Neural progenitor cell (in vitro differentiated cells): Measurements from ENCODE around the gene APBB2. TPM values are rescaled to one million over a fixed set of nuclear protein-coding genes. Genes with fewer than 3 reads are reported as not detected.

ENCODE experiments used
- DNase-seq: peaks from one replicate; pipeline ENCODE4 v3.0.0-alpha.2; 2016; ENCODE audit warnings: low spot score
- H2AFZ ChIP-seq: fragments of 200-600 bp; sonication (generic); replicated peaks from 2 replicates; pipeline ENCODE4 v1.6.1; 2016; ENCODE audit warnings: antibody characterized with exemption
- H3F3A ChIP-seq: fragments of 200-600 bp; sonication (generic); 2 replicates; pipeline ENCODE4 v1.6.1; 2016; ENCODE audit warnings: antibody characterized with exemption, low read depth
- H3K27ac ChIP-seq: fragments of 200-600 bp; sonication (generic); 2 replicates; pipeline ENCODE4 v1.5.1; 2016; ENCODE audit warnings: mild to moderate bottlenecking
- H3K27me3 ChIP-seq: fragments of 200-600 bp; sonication (generic); 2 replicates; pipeline ENCODE4 v1.6.1; 2016; ENCODE audit warnings: mild to moderate bottlenecking, moderate library complexity
- H3K36me3 ChIP-seq: fragments of 200-600 bp; sonication (generic); 2 replicates; pipeline ENCODE4 v1.5.1; 2016
- H3K4me1 ChIP-seq: fragments of 200-600 bp; sonication (generic); 2 replicates; pipeline ENCODE4 v1.6.1; 2016; ENCODE audit warnings: mixed run types
- H3K4me2 ChIP-seq: fragments of 200-600 bp; sonication (generic); 2 replicates; pipeline ENCODE4 v1.6.1; 2016
- H3K4me3 ChIP-seq: fragments of 200-600 bp; sonication (generic); 2 replicates; pipeline ENCODE4 v1.5.1; 2016
- H3K79me2 ChIP-seq: fragments of 200-600 bp; sonication (generic); 2 replicates; pipeline ENCODE4 v1.6.1; 2016; ENCODE audit warnings: low read depth
- H3K9ac ChIP-seq: fragments of 200-600 bp; sonication (generic); 2 replicates; pipeline ENCODE4 v1.6.1; 2016
- H3K9me3 ChIP-seq: fragments of 200-600 bp; sonication (generic); 2 replicates; pipeline ENCODE4 v1.5.1; 2016; ENCODE audit warnings: low read depth
- H4K20me1 ChIP-seq: fragments of 200-600 bp; sonication (generic); 2 replicates; pipeline ENCODE4 v1.6.1; 2016; ENCODE audit warnings: low read depth
- H3K27ac Mint-ChIP-seq: 3 replicates; pipeline ENCODE4 v1.8.0; 2021; ENCODE audit warnings: mixed read lengths
- H3K27me3 Mint-ChIP-seq: 2 replicates; pipeline ENCODE4 v1.8.0; 2022; ENCODE audit warnings: low read depth, mild to moderate bottlenecking, inconsistent platforms, moderate library complexity, mixed read lengths; ENCODE audit not compliant: insufficient read depth
- H3K36me3 Mint-ChIP-seq: 3 replicates; pipeline ENCODE4 v1.8.0; 2021; ENCODE audit warnings: mixed read lengths
- H3K4me1 Mint-ChIP-seq: 3 replicates; pipeline ENCODE4 v1.8.0; 2021; ENCODE audit warnings: mixed read lengths
- H3K4me3 Mint-ChIP-seq: 3 replicates; pipeline ENCODE4 v1.8.0; 2021; ENCODE audit warnings: mild to moderate bottlenecking, moderate library complexity, mixed read lengths
- H3K9me3 Mint-ChIP-seq: 3 replicates; pipeline ENCODE4 v1.8.0; 2020; ENCODE audit warnings: mixed read lengths
- EZH2 ChIP-seq: fragments of 200-600 bp; sonication (generic); IDR thresholded peaks from 2 replicates; pipeline ENCODE4 v1.6.1; 2017; ENCODE audit warnings: antibody characterized with exemption, mild to moderate bottlenecking, moderate library complexity
- EZH2phosphoT487 ChIP-seq: fragments of 200-600 bp; sonication (generic); IDR thresholded peaks from 2 replicates; pipeline ENCODE4 v1.6.1; 2017; ENCODE audit warnings: antibody characterized with exemption
- total RNA-seq: library from RNA; depleted of rRNA; stranded (reverse); fragments of >200 nt; gene quantifications from 2 replicates; pipeline ENCODE4 v1.2.3, GENCODE V29; 2015; ENCODE audit warnings: low replicate concordance
- TF ChIP-seq, protein P1 (sequence below): fragments of 200-600 bp; sonication (generic); IDR thresholded peaks from 2 replicates; pipeline ENCODE4 v1.5.1; 2017; ENCODE audit warnings: antibody characterized with exemption, mild to moderate bottlenecking

APBB2 gene
- total RNA-seq, 1 donor from 2014 or later, result 83.2 TPM

DNA sequence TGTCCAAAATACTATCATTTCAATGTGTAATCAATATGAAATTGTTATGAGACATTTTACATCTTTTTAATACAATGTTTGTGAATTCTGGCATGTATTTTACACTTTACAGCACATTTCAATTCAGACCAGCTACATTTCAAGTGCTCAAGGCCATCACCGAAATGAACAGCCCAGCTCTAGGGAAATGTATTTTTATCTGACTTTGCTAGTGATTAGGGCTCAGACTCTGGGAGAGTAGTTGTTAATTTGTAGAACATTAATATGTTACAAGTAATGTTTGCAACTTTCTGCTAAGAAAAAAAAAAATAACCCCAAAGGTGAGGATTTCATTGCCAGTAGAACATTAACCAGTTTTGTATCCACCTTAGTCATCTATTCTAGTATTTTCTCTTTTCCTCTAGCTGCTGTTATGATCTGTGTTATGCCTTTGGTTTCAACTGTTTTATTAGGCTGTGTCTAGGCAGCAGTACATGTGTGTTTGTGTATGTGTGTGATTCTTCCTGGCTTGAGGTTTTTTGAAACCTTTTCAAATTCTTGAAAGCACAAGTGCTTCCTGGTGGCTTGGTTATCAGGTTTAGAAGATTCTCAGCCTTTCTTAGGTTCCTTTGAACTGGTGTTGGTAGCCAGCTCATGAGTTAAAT lies 338.7 kb downstream of the APBB2 start:
- Histone ChIP-seq H3K27ac (peak overlapping the region; percentile 78), H2AFZ (no peak overlapping the region), H3K9me3 (no peaks in the 10 kb centered on the region), H3F3A (peaks cover 7% of the 10 kb centered on the region), H3K79me2 (no peaks in the 10 kb centered on the region), H3K4me2 (no peak overlapping the region), H3K36me3 (no peaks in the 10 kb centered on the region), H4K20me1 (no peaks in the 10 kb centered on the region), H3K4me1 (peaks cover 15% of the 10 kb centered on the region), H3K4me3 (no peak overlapping the region), H3K27me3 (no peaks in the 10 kb centered on the region), H3K9ac (no peak overlapping the region)
- no peak overlapping the region for H3K4me3 Mint-ChIP-seq
- DNase-seq, result no peak
- H3K27me3 Mint-ChIP-seq, result peaks cover 2% of the 10 kb centered on the region
- H3K36me3 Mint-ChIP-seq, result peaks cover 1% of the 10 kb centered on the region
- H3K27ac Mint-ChIP-seq, result no peak overlapping the region
- TF ChIP-seq, protein P1, sequence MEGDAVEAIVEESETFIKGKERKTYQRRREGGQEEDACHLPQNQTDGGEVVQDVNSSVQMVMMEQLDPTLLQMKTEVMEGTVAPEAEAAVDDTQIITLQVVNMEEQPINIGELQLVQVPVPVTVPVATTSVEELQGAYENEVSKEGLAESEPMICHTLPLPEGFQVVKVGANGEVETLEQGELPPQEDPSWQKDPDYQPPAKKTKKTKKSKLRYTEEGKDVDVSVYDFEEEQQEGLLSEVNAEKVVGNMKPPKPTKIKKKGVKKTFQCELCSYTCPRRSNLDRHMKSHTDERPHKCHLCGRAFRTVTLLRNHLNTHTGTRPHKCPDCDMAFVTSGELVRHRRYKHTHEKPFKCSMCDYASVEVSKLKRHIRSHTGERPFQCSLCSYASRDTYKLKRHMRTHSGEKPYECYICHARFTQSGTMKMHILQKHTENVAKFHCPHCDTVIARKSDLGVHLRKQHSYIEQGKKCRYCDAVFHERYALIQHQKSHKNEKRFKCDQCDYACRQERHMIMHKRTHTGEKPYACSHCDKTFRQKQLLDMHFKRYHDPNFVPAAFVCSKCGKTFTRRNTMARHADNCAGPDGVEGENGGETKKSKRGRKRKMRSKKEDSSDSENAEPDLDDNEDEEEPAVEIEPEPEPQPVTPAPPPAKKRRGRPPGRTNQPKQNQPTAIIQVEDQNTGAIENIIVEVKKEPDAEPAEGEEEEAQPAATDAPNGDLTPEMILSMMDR, result no peak
- TF ChIP-seq EZH2, result no peak
- TF ChIP-seq EZH2phosphoT487, result no peak
- no peaks in the 10 kb centered on the region for H3K9me3 Mint-ChIP-seq
- H3K4me1 Mint-ChIP-seq, result peaks cover 12% of the 10 kb centered on the region

GRCh38 chr4:40874901-40875300 lies 339.4 kb downstream of the APBB2 start:
- Histone ChIP-seq H3K4me2 (peak overlapping the region; percentile 58), H3K4me1 (peaks cover 15% of the 10 kb centered on the region), H3K9me3 (no peaks in the 10 kb centered on the region), H2AFZ (no peak overlapping the region), H3K27ac (no peak overlapping the region), H3K9ac (no peak overlapping the region), H3F3A (peaks cover 7% of the 10 kb centered on the region), H3K79me2 (no peaks in the 10 kb centered on the region), H3K36me3 (no peaks in the 10 kb centered on the region), H4K20me1 (no peaks in the 10 kb centered on the region), H3K4me3 (no peak overlapping the region), H3K27me3 (no peaks in the 10 kb centered on the region)
- no peak overlapping the region for H3K27ac Mint-ChIP-seq
- no peak for DNase-seq
- peaks cover 12% of the 10 kb centered on the region for H3K4me1 Mint-ChIP-seq
- peaks cover 2% of the 10 kb centered on the region for H3K27me3 Mint-ChIP-seq
- TF ChIP-seq, protein P1, result no peak
- TF ChIP-seq EZH2phosphoT487 (no peak), EZH2 (no peak)
- no peaks in the 10 kb centered on the region for H3K9me3 Mint-ChIP-seq
- no peak overlapping the region for H3K4me3 Mint-ChIP-seq
- H3K36me3 Mint-ChIP-seq, result no peaks in the 10 kb centered on the region

DNA sequence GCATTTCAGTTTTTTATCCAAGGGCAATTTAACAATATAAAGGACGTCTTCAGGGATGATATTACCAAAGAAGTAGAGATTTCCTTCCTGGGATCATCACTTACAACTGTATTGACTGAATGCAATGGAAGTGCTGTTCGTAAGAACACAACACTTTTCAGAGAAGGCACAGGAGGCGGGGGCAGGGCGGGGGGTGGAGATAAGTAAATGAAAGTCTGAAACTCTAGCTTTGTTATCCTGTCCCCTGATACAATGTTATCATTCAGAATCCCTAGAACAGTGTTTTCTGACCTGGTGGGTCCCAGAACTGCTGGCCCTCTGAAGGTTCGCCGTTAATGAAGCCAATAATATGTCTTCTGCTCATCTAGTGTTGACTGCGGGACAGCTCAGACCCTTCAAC lies 340.0 kb downstream of the APBB2 start:
- no peaks in the 10 kb centered on the region for H4K20me1 ChIP-seq
- Mint-ChIP-seq H3K27ac (no peak overlapping the region), H3K4me3 (no peak overlapping the region), H3K4me1 (peaks cover 12% of the 10 kb centered on the region), H3K36me3 (no peaks in the 10 kb centered on the region), H3K27me3 (peaks cover 2% of the 10 kb centered on the region), H3K9me3 (no peaks in the 10 kb centered on the region)
- peak overlapping the region; percentile 58 for H3K4me2 ChIP-seq
- peaks cover 7% of the 10 kb centered on the region for H3F3A ChIP-seq
- peak overlapping the region; percentile 56 for H2AFZ ChIP-seq
- H3K36me3 ChIP-seq, result no peaks in the 10 kb centered on the region
- no peak for TF ChIP-seq EZH2
- TF ChIP-seq, protein P1, result no peak
- no peak for TF ChIP-seq EZH2phosphoT487
- no peak overlapping the region for H3K4me3 ChIP-seq
- H3K27ac ChIP-seq, result no peak overlapping the region
- no peaks in the 10 kb centered on the region for H3K27me3 ChIP-seq
- no peaks in the 10 kb centered on the region for H3K9me3 ChIP-seq
- H3K79me2 ChIP-seq, result no peaks in the 10 kb centered on the region
- H3K9ac ChIP-seq, result no peak overlapping the region
- no peak for DNase-seq
- peaks cover 15% of the 10 kb centered on the region for H3K4me1 ChIP-seq
